Suprapubic skin (tissue), 4 donors: Measurements from ENCODE around the gene DAB1. TPM values are rescaled to one million over a fixed set of nuclear protein-coding genes. Genes with fewer than 3 reads are reported as not detected.

ENCODE experiments used
- DNase-seq, 2 donors: peaks; one replicate each; pipeline ENCODE4 v3.0.0-alpha.2; 2019; ENCODE audit warnings: low spot score in 2 of 2
- H3K27ac ChIP-seq: fragments of 200-600 bp; sonication (generic); one replicate; pipeline ENCODE4 v1.5.1; 2019
- H3K27me3 ChIP-seq: fragments of 200-600 bp; sonication (generic); one replicate; pipeline ENCODE4 v1.5.1; 2019
- H3K36me3 ChIP-seq: fragments of 200-600 bp; sonication (generic); one replicate; pipeline ENCODE4 v1.5.1; 2019
- H3K4me1 ChIP-seq: fragments of 200-600 bp; sonication (generic); one replicate; pipeline ENCODE4 v1.5.1; 2019
- H3K4me3 ChIP-seq: fragments of 200-600 bp; sonication (generic); one replicate; pipeline ENCODE4 v1.5.1; 2019; ENCODE audit warnings: mild to moderate bottlenecking
- H3K9me3 ChIP-seq: fragments of 200-600 bp; sonication (generic); one replicate; pipeline ENCODE4 v1.5.1; 2019
- EP300 ChIP-seq: sonication (generic); formaldehyde crosslinking; IDR thresholded peaks from one replicate; pipeline ENCODE4 v1.6.1; 2017; ENCODE audit warnings: antibody characterized with exemption
- POLR2A ChIP-seq, 2 donors: fragments of 450-650 bp; IDR thresholded peaks; one replicate each; pipeline ENCODE4 v1.6.1; 2017; ENCODE audit warnings: antibody characterized with exemption in 2 of 2, mild to moderate bottlenecking in 2 of 2, moderate library complexity in 2 of 2
- POLR2AphosphoS5 ChIP-seq, 3 donors: sonication (generic); formaldehyde crosslinking; IDR thresholded peaks; one replicate each; pipeline ENCODE4 v1.6.1; 2017; ENCODE audit warnings: antibody characterized with exemption in 3 of 3
- WGBS: methylation state at CpG from one replicate; pipeline ENCODE4 v1.1.5; 2018; 5-methylcytosine and 5-hydroxymethylcytosine counted together
- total RNA-seq, 4 donors: library from RNA; depleted of rRNA; stranded (reverse); fragments of >200 nt; gene quantifications; one replicate each; pipeline ENCODE4 v1.1.0, GENCODE V29; 2016
- TF ChIP-seq, protein P1 (sequence below), 2 donors: fragments of 200-600 bp in 1 of 2; fragments of 450-650 bp in 1 of 2; sonication (generic) in 1 of 2; IDR thresholded peaks; one replicate each; pipeline ENCODE4 v1.5.1; 2016 to 2019; ENCODE audit warnings: antibody characterized with exemption in 2 of 2, mild to moderate bottlenecking in 1 of 2, moderate library complexity in 1 of 2

DAB1 gene
- total RNA-seq, 4 donors from 2014 or later, result 0.17 to 1.0 (median 0.30) TPM

DNA sequence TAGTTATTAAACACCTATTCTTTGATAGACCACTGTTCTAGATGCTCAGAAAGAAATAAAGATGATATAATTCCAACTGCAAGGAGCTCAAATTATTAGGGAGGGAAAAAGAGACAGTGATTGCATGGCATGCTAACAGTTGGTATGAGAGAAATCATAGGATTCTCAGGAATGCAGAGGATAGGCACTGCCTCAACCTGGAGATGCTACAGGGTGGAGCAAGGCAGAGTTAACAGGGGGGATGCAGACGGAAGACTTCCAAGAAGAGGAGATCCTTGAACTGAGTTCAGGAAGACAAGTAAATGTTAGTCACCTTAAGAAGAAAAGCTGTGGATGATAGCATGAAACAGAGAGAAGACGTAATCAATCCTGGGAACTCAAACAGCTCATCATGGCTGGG is 123.7 kb downstream of the DAB1 start:
- Histone ChIP-seq H3K27ac (no peak overlapping the region), H3K4me3 (no peak overlapping the region), H3K36me3 (no peaks in the 10 kb centered on the region), H3K4me1 (no peaks in the 10 kb centered on the region), H3K9me3 (no peaks in the 10 kb centered on the region), H3K27me3 (no peaks in the 10 kb centered on the region)
- TF ChIP-seq POLR2A (IDR thresholded peaks at IDR 0.05) (no peak), EP300 (no peak), POLR2AphosphoS5 (IDR thresholded peaks at IDR 0.05) (no peak)
- TF ChIP-seq, protein P1, sequence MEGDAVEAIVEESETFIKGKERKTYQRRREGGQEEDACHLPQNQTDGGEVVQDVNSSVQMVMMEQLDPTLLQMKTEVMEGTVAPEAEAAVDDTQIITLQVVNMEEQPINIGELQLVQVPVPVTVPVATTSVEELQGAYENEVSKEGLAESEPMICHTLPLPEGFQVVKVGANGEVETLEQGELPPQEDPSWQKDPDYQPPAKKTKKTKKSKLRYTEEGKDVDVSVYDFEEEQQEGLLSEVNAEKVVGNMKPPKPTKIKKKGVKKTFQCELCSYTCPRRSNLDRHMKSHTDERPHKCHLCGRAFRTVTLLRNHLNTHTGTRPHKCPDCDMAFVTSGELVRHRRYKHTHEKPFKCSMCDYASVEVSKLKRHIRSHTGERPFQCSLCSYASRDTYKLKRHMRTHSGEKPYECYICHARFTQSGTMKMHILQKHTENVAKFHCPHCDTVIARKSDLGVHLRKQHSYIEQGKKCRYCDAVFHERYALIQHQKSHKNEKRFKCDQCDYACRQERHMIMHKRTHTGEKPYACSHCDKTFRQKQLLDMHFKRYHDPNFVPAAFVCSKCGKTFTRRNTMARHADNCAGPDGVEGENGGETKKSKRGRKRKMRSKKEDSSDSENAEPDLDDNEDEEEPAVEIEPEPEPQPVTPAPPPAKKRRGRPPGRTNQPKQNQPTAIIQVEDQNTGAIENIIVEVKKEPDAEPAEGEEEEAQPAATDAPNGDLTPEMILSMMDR (IDR thresholded peaks at IDR 0.05), result no peak
- no peak for DNase-seq
- 91% methylated on average over 2 of the region's 2 CpGs for WGBS

DNA sequence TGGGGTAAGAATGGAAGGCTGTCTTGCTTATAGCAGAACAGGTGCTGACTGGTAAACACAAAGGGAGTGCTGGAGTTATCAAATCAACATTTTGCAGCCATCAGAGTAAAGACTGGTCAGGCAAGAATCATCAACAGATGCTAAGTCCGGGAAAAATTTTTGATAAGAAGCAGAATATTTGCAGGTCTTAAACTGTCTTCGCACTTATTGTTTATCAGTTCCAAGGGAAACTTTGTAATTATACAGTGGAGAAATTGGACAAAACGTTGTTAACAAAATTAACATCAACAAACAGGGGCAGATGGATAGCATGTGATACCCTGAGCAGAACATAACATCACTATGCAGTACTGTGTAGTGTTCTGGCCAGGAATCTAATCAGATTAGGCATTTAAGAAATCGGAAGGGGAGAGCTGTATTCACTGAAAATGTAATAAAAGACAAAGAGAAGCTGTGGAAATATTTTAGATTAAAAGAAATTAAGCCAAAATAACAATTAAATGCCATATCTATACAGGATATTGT is 127.1 kb downstream of the DAB1 start:
- Histone ChIP-seq H3K27me3 (no peaks in the 10 kb centered on the region), H3K4me1 (no peaks in the 10 kb centered on the region), H3K36me3 (no peaks in the 10 kb centered on the region), H3K27ac (no peak overlapping the region), H3K4me3 (no peak overlapping the region), H3K9me3 (no peaks in the 10 kb centered on the region)
- TF ChIP-seq POLR2AphosphoS5 (IDR thresholded peaks at IDR 0.05), result no peak
- DNase-seq, result no peak
- 63% methylated on average over 4 of the region's 4 CpGs for WGBS

GRCh38 chr1:57295326-57295725 is 128.5 kb downstream of the DAB1 start:
- TF ChIP-seq, protein P1 (IDR thresholded peaks at IDR 0.05), result no peak
- TF ChIP-seq POLR2AphosphoS5 (IDR thresholded peaks at IDR 0.05), result no peak
- no peak for TF ChIP-seq EP300
- TF ChIP-seq POLR2A (IDR thresholded peaks at IDR 0.05), result no peak
- 100% methylated on average over 1 of the region's 1 CpG for WGBS
- no peak for DNase-seq
- Histone ChIP-seq H3K27ac (no peak overlapping the region), H3K27me3 (no peaks in the 10 kb centered on the region), H3K4me3 (no peak overlapping the region), H3K36me3 (no peaks in the 10 kb centered on the region), H3K4me1 (no peaks in the 10 kb centered on the region), H3K9me3 (no peaks in the 10 kb centered on the region)

DNA sequence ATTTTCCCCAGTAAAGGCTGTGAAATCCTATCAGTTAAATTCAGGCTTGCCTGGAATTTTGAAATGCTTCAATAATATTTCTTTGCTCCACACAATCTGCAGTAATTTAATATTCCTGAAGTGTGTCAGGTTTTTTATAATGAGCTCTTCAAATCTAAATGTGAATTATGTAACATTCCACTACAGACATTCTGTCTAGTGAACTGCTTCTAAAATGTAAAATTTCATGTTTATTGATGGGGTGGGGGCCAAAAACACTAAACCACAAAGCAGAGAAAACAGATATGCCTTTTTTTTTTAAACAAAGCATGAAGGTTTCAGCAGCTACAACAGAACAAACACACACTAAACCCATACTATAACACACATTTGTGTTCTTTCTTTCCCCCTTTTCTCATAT is 129.7 kb downstream of the DAB1 start:
- Histone ChIP-seq H3K4me1 (no peaks in the 10 kb centered on the region), H3K36me3 (no peaks in the 10 kb centered on the region), H3K4me3 (no peak overlapping the region), H3K27me3 (no peaks in the 10 kb centered on the region), H3K27ac (no peak overlapping the region), H3K9me3 (no peaks in the 10 kb centered on the region)
- DNase-seq, result no peak
- TF ChIP-seq POLR2A (IDR thresholded peaks at IDR 0.05) (no peak), POLR2AphosphoS5 (IDR thresholded peaks at IDR 0.05) (no peak)
- TF ChIP-seq, protein P1 (IDR thresholded peaks at IDR 0.05), result no peak

DNA sequence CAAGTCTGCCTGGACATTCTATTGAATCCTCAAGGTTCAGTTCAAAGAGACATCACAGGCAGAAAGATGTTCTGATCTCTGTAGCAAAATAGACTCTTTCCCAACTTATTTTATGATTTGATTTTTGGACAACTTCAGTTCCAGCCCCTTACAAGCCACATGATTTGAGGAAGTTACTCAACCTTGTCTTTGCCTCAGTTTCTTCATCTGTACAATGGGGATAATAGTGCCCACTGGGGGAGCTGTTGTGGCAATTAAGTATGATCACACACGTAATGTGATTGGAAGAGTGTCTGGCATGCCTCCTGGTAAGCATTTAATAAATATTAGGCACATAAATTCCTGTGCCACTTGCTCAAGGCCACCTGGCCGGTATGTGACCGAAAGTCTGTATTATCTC is 130.6 kb downstream of the DAB1 start:
- no peak for DNase-seq
- Histone ChIP-seq H3K27me3 (peaks cover 4% of the 10 kb centered on the region), H3K4me1 (no peaks in the 10 kb centered on the region), H3K9me3 (no peaks in the 10 kb centered on the region), H3K36me3 (no peaks in the 10 kb centered on the region), H3K27ac (no peak overlapping the region), H3K4me3 (no peak overlapping the region)
- 91% methylated on average over 3 of the region's 3 CpGs for WGBS
- TF ChIP-seq, protein P1 (IDR thresholded peaks at IDR 0.05), result no peak
- no peak for TF ChIP-seq POLR2A (IDR thresholded peaks at IDR 0.05)
- no peak for TF ChIP-seq POLR2AphosphoS5 (IDR thresholded peaks at IDR 0.05)
- TF ChIP-seq EP300, result no peak

- Histone ChIP-seq H3K4me3 (no peak overlapping the region), H3K27ac (no peak overlapping the region), H3K9me3 (no peaks in the 10 kb centered on the region), H3K4me1 (no peaks in the 10 kb centered on the region), H3K36me3 (no peaks in the 10 kb centered on the region), H3K27me3 (peaks cover 9% of the 10 kb centered on the region)
- no peak for DNase-seq
- no peak for TF ChIP-seq POLR2AphosphoS5 (IDR thresholded peaks at IDR 0.05)
- TF ChIP-seq EP300, result no peak
- TF ChIP-seq, protein P1 (IDR thresholded peaks at IDR 0.05), result no peak
- no peak for TF ChIP-seq POLR2A (IDR thresholded peaks at IDR 0.05)
- WGBS, result 65% methylated on average over 2 of the region's 2 CpGs
Measured at GRCh38 chr1:57289781-57290180, 134.1 kb downstream of the DAB1 start.
